ENCODE data around the gene NOX3.
"Not testable (repeated sequence)": the region's sequence is repeated elsewhere in the genome, so short reads cannot be mapped to it uniquely, and the experiment has no call there.

The NOX3 gene

GRCh38 chr6:155468543-155468942, 12.9 kb upstream of the NOX3 start:
- DNase-seq: not testable (repeated sequence)

GRCh38 chr6:155466539-155466938, 10.9 kb upstream of the NOX3 start:
- DNase-seq: no peak

- no peak for DNase-seq
These were observed 5.9 kb upstream of the NOX3 start for GRCh38 chr6:155461556-155461955.

- DNase-seq: no peak
These were observed 1.2 kb downstream of the NOX3 start for GRCh38 chr6:155454471-155454870.

GRCh38 chr6:155454008-155454407, 1.6 kb downstream of the NOX3 start:
- no peak for DNase-seq

- DNase-seq: no peak
These were observed 3.1 kb downstream of the NOX3 start for GRCh38 chr6:155452576-155452975.

- not testable (repeated sequence) for DNase-seq
These were observed 4.1 kb downstream of the NOX3 start for GRCh38 chr6:155451530-155451929.

- no peak for DNase-seq
These were observed 5.4 kb downstream of the NOX3 start for GRCh38 chr6:155450240-155450581.

GRCh38 chr6:155449450-155450239, 6.0 kb downstream of the NOX3 start:
- no peak for DNase-seq

GRCh38 chr6:155448668-155449449, 6.8 kb downstream of the NOX3 start:
- no peak for DNase-seq

- no peak for DNase-seq
These were observed 7.7 kb downstream of the NOX3 start for GRCh38 chr6:155447949-155448348.

- DNase-seq: peak; percentile 51
These were observed 10.4 kb downstream of the NOX3 start for GRCh38 chr6:155444952-155445903.

- DNase-seq: peak; percentile 5
These were observed 11.3 kb downstream of the NOX3 start for GRCh38 chr6:155444120-155444917.

GRCh38 chr6:155443168-155443567, 12.5 kb downstream of the NOX3 start:
- no peak for DNase-seq

GRCh38 chr6:155442562-155442961, 13.1 kb downstream of the NOX3 start:
- DNase-seq: no peak

GRCh38 chr6:155441112-155441465, 14.6 kb downstream of the NOX3 start:
- DNase-seq: no peak

GRCh38 chr6:155440398-155441111, 15.1 kb downstream of the NOX3 start:
- DNase-seq: no peak

- DNase-seq: no peak
These were observed 16.3 kb downstream of the NOX3 start for GRCh38 chr6:155439376-155439775.

GRCh38 chr6:155436981-155437749, 18.5 kb downstream of the NOX3 start:
- DNase-seq: no peak

- no peak for DNase-seq
These were observed 20.7 kb downstream of the NOX3 start for GRCh38 chr6:155434829-155435423.
